Mesangial cell (primary cell): ENCODE measurements around the gene TMEM132A. TPM values are rescaled to one million over a fixed set of nuclear protein-coding genes. Genes with fewer than 3 reads are reported as not detected.

Experiments
- total RNA-seq: library from RNA; depleted of rRNA; stranded (reverse); fragments of >200 nt; gene quantifications from 2 replicates; pipeline ENCODE4 v1.2.3, GENCODE V29; 2015

The TMEM132A gene
- 136 and 142 TPM in 2 replicates for total RNA-seq

GRCh38 chr11:60924110-60924905, at the start of gene TMEM132A:
Gene TMEM132A, plus strand, starts transcription at chr11:60924460. Its CDS starts 174 bp downstream, at chr11:60924634.

GRCh38 chr11:60906132-60906972, 17.9 kb upstream of the TMEM132A start, which contains the start of gene PRPF19:
Gene PRPF19, minus strand, starts transcription at chr11:60906585. Its CDS starts 203 bp downstream, at chr11:60906382.

GRCh38 chr11:60913793-60914632, 10.2 kb upstream of the TMEM132A start, which contains the start of gene TMEM109:
Gene TMEM109, plus strand, starts transcription at chr11:60914158. Its CDS starts 5,536 bp downstream, at chr11:60919694.

GRCh38 chr11:60951904-60952741, 27.9 kb downstream of the TMEM132A start, which contains the start of gene SLC15A3:
Gene SLC15A3, minus strand, starts transcription at chr11:60952176. Its CDS starts 625 bp downstream, at chr11:60951551.

GRCh38 chr11:60971520-60971919, 47.3 kb downstream of the TMEM132A start, which contains the start of gene CD6:
Gene CD6, plus strand, starts transcription at chr11:60971680. Its CDS starts 186 bp downstream, at chr11:60971866.

Other genes with a start within 250 kb of the TMEM132A start
- not detected in 2 replicates for gene MS4A8, start 224.8 kb upstream of the TMEM132A start, total RNA-seq
- not detected in 2 replicates for gene MS4A18, start 199.7 kb upstream of the TMEM132A start, total RNA-seq
- gene MS4A15, start 167.6 kb upstream of the TMEM132A start, total RNA-seq: not detected in 2 replicates
- not detected in 2 replicates for gene MS4A10, start 139.1 kb upstream of the TMEM132A start, total RNA-seq
- 49.3 and 59.6 TPM in 2 replicates for gene CCDC86, start 82.3 kb upstream of the TMEM132A start, total RNA-seq
- 0.16 and 0.38 TPM in 2 replicates for gene PTGDR2, start 68.5 kb upstream of the TMEM132A start, total RNA-seq
- gene ZP1, start 56.9 kb upstream of the TMEM132A start, total RNA-seq: 0.16 and 2.8 TPM in 2 replicates
- 76.7 and 148 TPM in 2 replicates for gene PRPF19, start 17.9 kb upstream of the TMEM132A start, total RNA-seq
- 71.0 and 107 TPM in 2 replicates for gene TMEM109, start 10.3 kb upstream of the TMEM132A start, total RNA-seq
- gene SLC15A3, start 27.7 kb downstream of the TMEM132A start, total RNA-seq: 0.65 and 1.9 TPM in 2 replicates
- gene CD6, start 47.2 kb downstream of the TMEM132A start, total RNA-seq: 0.25 and 0.33 TPM in 2 replicates
- not detected in 2 replicates for gene CD5, start 178.0 kb downstream of the TMEM132A start, total RNA-seq
- gene VPS37C, start 237.0 kb downstream of the TMEM132A start, total RNA-seq: 14.2 and 16.9 TPM in 2 replicates